Glomerular endothelial cell (primary cell): ENCODE measurements around the gene CARD6. TPM values are rescaled to one million over a fixed set of nuclear protein-coding genes. Genes with fewer than 3 reads are reported as not detected.
"Not testable (repeated sequence)": the region's sequence is repeated elsewhere in the genome, so short reads cannot be mapped to it uniquely, and the experiment has no call there.

Experiments
- DNase-seq: peaks from one replicate; pipeline ENCODE4 v3.0.0-alpha.2; 2011; ENCODE audit warnings: low read depth, low spot score; ENCODE audit errors: extremely low read depth
- total RNA-seq: library from RNA; depleted of rRNA; stranded (reverse); fragments of >200 nt; gene quantifications from 2 replicates; pipeline ENCODE4 v1.2.3, GENCODE V29; 2015

Gene CARD6
- total RNA-seq, 1 donor from 2014 or later, result 16.6 TPM

DNA sequence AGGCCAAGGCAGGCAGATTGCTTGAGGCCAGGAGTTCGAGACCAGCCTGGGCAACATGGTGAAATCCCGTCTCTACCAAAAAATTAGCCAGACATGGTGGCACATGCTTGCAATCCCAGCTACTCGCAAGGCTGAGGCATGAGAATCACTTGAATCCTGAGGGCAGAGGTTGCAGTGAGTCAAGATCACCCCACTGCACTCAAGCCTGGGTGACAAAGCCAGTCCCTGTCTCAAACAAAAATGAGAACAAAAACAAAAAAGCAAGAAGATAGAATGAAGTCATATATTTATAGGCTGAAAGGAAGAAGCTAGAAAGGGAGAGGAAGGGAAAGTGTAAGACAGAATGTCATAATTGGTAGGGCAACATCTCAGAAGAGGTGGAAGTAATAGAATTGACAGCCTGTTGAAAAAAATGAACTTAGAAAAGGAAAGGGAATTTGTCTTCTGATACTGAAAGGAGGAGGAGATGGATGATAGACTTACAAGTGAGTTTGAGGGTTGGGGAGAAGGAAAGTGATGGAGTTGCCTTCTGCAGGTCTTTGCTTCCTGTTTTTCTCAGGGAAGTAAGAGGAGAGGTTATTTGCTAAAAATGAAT is 32.2 kb downstream of the CARD6 start:
- DNase-seq, result no peak

DNA sequence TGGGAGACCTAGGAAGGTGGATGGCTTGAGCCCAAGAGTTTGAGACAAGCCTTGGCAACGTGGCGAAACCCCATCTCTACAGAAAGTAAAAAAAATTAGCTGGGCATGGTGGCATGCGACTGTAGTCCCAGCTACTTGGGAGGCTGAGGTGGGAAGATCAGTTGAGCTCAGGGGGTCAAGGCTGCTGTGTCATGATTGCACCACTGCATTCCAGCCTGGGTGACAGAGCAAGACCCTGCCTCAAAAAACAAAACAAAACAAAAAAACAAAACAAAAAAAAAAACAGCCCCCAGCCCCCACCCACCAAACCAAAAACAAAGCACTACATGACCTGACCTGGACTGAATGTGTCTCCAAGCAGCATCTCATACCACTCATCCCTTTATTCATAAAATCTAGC is 34.8 kb downstream of the CARD6 start:
- DNase-seq, result no peak

DNA sequence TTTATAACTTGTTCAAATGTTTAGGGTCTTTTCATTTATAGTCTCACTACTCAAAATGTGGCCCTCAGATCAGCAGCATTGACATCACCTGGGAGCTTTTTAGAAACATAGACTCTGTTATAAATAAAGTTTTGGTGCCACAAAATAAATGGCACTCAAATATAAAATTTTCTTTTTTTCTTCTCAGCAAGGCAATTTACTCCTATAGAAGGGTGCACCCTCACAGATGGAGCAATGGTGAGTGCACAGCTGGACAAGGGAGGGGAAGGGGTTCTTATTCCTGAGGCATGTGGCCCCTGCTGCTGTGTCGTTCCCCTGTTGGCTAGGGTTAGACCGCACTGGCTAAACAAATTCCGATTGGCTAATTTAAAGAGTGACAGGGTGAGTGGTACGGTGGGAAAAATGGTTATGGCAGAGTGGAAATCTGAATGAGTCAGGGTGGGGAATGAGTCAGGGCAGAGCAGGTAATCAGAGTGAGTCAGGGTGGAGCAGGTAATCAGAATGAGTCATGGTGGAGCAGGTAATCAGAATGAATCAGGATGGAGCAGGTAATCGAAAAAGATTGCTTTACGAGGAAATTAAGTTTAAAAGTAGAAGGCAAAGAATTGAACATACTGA is 36.3 kb downstream of the CARD6 start:
- DNase-seq, result no peak

DNA sequence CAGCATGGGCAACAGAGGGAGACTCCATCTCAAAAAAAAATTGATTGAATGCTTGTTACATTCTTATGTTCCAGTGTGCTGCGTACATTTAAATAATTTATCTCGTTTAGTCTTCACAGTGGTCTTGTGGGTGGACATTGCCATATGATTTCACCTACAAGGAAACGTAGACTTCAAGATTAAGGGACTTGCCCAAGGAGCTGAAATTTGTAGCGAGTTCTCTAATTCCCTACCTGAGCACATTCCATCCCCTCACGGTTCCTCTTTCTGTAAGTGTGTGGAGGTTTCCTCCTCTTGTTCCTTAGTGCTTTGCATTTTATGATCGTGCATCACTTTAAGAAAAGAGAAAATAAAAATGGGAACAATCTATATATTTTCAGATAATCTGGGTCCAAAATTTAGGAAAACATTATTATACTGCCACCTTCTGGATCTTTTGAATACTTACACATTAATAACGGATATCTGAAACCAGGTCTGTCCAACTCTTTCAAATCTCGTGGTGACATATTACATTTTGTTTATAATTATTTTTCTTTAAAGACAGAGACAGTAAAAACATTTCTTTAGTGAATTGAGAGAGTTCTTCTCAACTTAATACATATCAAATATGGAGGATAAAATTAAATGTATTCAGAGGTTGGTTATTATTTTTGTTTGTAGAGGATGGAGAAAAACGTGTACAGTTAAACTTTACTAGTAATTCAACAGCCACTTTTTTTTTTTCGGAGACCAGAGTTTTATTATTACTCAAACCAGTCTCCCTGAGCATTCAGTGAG is 38.2 kb downstream of the CARD6 start:
- DNase-seq, result peak; percentile 23

DNA sequence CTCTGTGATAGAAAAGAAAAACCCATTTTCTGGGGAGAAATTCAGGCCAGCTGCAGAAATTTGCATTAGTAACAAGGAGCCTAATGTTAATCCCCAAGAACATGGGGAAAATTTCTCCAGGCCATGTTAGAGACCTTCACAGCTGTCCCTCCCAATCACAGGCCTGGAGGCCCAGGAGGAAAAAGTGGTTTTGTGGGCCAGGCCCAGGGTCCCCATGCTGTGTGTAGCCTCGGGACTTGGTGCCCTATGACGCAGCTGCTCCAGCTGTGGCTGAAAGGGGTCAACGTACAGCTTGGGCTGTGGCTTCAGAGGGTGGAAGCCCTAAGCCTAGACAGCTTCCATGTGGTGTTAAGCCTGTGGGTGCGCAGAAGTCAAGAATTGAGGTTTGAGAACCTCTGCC is 41.1 kb downstream of the CARD6 start:
- no peak for DNase-seq

DNA sequence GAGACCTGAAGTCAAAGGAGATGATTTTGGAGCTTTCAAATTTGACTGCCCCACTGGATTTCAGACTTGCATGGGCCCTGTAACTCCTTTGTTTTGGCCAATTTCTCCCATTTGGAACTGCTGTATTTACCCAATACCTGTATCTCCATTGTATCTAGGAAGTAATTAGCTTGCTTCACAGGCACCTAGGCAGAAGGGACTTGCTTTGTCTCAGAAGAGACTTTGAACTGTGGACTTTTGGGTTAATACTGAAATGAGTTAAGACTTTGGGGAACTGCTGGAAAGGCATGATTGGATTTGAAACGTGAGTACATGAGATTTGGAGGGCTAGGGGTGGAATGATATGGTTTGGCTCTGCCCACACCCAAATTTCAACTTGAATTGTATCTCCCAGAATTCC is 41.9 kb downstream of the CARD6 start:
- DNase-seq, result not testable (repeated sequence)

DNA sequence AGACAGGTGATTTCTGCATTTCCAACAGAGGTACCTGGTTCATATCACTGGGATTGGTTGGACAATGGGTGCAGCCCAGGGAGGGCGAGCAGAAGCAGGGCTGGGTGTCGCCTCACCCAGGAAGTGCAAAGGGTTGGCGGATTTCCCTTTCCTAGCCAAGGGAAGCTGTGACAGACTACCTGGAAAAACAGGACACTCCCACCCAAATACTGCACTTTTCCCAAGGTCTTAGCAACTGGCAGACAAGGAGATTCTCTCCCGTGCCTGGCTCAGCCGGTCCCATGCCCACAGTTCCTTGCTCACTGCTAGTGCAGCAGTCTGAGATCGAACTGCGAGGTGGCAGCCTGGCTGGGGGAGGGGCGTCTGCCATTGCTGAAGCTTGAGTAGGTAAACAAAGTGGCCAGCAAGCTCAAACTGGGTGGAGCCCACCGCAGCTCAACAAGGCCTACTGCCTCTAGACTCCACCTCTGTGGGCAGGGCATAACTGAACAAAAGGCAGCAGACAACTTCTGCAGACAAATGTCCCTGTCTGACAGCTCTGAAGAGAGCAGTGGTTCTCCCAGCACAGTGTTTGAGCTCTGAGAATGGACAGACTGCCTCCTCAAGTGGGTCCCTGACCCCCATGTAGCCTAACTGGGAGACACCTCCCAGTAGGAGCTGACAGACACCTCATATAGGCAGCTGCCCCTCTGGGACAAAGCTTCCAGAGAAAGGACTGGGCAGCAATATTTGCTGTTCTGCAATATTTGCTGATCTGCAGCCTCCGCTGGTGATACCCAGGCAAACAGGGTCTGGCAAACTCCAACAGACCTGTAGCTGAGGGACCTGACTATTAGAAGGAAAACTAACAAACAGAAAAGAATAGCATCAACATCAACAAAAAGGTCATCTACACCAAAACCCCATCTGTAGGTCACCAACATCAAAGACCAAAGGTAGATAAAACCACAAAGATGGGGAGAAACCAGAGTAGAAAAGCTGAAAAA is 54.6 kb downstream of the CARD6 start:
- not testable (repeated sequence) for DNase-seq

DNA sequence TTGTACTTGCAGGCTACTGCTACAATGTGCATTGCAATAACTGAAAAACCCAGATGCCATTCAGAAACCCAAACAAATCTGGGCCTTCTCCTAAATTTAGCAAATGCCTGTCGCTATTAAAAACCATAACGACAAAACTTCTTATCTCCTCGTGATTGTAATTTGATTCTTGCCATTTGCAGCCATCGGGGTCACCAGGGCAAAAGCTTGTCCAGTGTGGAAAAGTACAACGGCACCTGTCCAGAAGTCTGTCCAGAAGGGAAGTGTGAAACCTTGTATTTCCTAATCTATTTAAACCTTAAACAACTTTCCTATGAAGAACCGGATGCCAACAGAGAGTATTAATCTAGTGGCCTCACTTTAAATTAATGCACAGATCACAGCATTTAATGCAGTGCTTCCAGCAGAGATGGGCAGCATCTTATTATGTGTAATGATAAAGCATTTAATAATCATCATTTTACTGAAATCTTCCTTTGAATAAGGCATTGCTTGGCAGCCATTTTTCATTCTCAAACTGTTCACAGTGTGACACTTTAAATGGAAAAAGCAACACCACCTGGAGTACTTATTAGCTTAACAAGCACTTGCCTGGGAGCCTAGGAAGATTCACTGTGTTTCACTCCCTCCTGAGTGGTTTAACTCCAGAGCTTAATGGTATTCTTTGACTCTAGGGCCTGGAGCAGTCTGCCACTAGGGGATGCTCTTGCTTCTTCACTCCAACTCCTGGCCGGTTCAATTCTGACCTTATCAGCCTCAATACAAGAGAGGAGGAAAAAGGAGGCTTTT is 63.2 kb downstream of the CARD6 start:
- DNase-seq, result peak; percentile 20

DNA sequence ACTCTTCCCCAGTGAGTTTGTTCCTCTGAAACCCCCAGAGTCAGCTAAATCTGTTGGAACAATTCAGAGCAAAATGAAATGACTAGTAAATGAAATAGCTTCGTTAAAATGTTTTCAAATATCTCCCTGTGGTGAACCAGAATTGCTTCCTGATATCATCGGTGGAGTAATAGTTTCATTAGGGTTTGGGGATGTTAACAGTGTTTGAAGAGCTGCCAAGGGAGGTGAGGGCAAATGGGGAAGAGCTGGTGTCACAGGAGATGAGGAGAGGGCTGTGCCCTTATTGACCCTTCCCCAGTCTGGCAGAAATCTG is 63.8 kb downstream of the CARD6 start:
- no peak for DNase-seq

DNA sequence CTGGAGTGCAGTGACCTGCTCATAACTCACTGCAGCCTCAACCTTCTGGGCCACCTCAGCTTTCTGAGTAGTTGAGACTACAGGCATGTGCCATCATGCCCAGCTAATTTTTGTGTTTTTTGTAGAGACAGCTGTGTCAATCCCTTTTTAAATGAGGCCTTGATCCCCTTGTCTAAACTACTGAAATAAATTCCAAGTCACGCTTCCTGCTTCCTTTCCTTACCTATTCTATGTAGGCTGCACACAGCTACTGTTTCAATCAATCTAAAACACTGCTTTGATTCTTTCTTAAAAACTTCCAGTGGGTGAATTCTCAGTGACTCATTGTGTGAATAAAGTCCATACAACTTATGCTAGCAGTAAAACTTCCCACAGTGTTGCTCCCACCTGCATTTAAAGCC is 65.2 kb downstream of the CARD6 start:
- no peak for DNase-seq

DNA sequence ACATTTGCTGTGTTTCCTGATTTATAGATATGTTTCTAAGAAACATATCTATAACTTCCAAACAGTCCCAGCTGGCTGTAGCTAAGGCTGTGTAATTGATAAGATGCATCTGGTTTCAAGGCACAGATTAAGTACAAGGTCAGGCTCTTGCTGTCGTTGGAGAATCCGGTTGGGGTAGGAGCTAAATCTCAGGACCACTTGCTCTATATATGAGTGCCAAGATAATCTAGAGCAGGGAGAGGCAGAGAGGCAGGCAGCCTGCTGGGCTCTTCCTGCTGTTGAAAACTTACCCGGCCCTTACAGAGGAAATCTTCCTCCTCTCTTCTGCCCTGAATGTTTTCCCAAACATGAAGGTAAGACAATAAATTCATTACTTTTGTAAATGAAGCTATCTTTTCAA is 68.1 kb downstream of the CARD6 start, which contains the start of gene C7:
C7 (plus strand) TSS at position 234 of the 400 bp plus-strand sequence; CDS start at position 348, 114 bp downstream.
- DNase-seq, result no peak

DNA sequence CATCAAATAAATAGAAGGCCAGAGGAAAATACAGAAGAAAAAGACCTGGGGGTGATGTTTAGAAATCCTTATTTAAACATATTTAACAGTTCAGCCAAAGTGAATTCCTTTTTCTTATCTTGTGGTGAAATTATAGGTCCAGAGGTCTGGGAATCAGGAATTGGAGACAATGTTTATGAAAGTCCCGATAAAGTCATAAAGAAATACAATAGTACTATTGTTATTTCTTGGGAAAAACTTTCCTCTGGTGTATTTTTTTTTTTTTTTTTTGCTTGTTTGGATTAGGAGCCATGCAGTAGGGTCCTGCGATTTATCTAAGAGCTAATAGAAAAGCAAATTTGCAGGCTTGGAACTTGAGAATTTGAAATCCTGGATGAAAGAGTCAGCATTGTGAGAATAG is 68.6 kb downstream of the CARD6 start:
- DNase-seq, result no peak

Other genes with a start within 250 kb of the CARD6 start
- 31.3 and 55.1 TPM in 2 replicates for gene PTGER4, start 161.5 kb upstream of the CARD6 start, total RNA-seq
- gene TTC33, start 85.4 kb upstream of the CARD6 start, total RNA-seq, result 6.7 and 6.8 TPM in 2 replicates
- gene PRKAA1, start 43.0 kb upstream of the CARD6 start, total RNA-seq, result 79.3 and 90.7 TPM in 2 replicates
- gene RPL37, start 6.1 kb upstream of the CARD6 start, total RNA-seq, result 115 and 223 TPM in 2 replicates
- gene C7, start 68.1 kb downstream of the CARD6 start, total RNA-seq, result 0.12 TPM in 1 of 2 replicates, not detected in the other
- gene MROH2B, start 230.0 kb downstream of the CARD6 start, total RNA-seq, result not detected in 2 replicates